Stimulated activated CD4-positive, alpha-beta T cell treated with anti-CD3 and anti-CD28 coated beads, Interleukin-4, amount 100 ng/mL, for 24 hours (primary cell): ENCODE results near the gene TMC3.
A peak's percentile ranks its signal among the peaks of the same experiment; 100 is the strongest.
"Not testable (repeated sequence)": the region's sequence is repeated elsewhere in the genome, so short reads cannot be mapped to it uniquely, and the experiment has no call there.

Experiments
- DNase-seq: peaks from one replicate; pipeline ENCODE4 v3.0.0-alpha.2; 2020

The TMC3 gene

GRCh38 chr15:81373775-81374395 is at the start of gene TMC3:
TMC3 (minus strand) TSS chr15:81374213; CDS start chr15:81374077, 136 bp downstream.
- no peak for DNase-seq

- no peak for DNase-seq
Observed at GRCh38 chr15:81421461-81421860, 47.4 kb upstream of the TMC3 start.

GRCh38 chr15:81419332-81419943 is 45.4 kb upstream of the TMC3 start:
- no peak for DNase-seq

- no peak for DNase-seq
Observed at GRCh38 chr15:81418891-81419290, 44.9 kb upstream of the TMC3 start.

GRCh38 chr15:81418444-81418843 is 44.4 kb upstream of the TMC3 start:
- no peak for DNase-seq

- DNase-seq = not testable (repeated sequence)
Observed at GRCh38 chr15:81414274-81414968, 40.4 kb upstream of the TMC3 start.

GRCh38 chr15:81413851-81414250 is 39.8 kb upstream of the TMC3 start:
- no peak for DNase-seq

- DNase-seq = no peak
Observed at GRCh38 chr15:81411969-81412633, 38.1 kb upstream of the TMC3 start.

GRCh38 chr15:81411051-81411450 is 37.0 kb upstream of the TMC3 start:
- no peak for DNase-seq

GRCh38 chr15:81410318-81410753 is 36.3 kb upstream of the TMC3 start:
- DNase-seq = no peak

- DNase-seq = no peak
Observed at GRCh38 chr15:81407718-81408117, 33.7 kb upstream of the TMC3 start.

- no peak for DNase-seq
Observed at GRCh38 chr15:81407176-81407575, 33.2 kb upstream of the TMC3 start.

GRCh38 chr15:81400640-81401236 is 26.7 kb upstream of the TMC3 start:
- DNase-seq = peak; percentile 14

- no peak for DNase-seq
Observed at GRCh38 chr15:81398910-81399551, 25.0 kb upstream of the TMC3 start.

GRCh38 chr15:81398456-81398855 is 24.4 kb upstream of the TMC3 start:
- DNase-seq = no peak

- no peak for DNase-seq
Observed at GRCh38 chr15:81394603-81395002, 20.6 kb upstream of the TMC3 start.

GRCh38 chr15:81391657-81392056 is 17.6 kb upstream of the TMC3 start:
- no peak for DNase-seq

- DNase-seq = no peak
Observed at GRCh38 chr15:81388436-81388770, 14.4 kb upstream of the TMC3 start.

GRCh38 chr15:81387621-81388435 is 13.8 kb upstream of the TMC3 start:
- DNase-seq = no peak

GRCh38 chr15:81386947-81387346 is 12.9 kb upstream of the TMC3 start:
- no peak for DNase-seq

GRCh38 chr15:81385721-81386076 is 11.7 kb upstream of the TMC3 start:
- DNase-seq = no peak
